ENCODE results near the gene RSL1D1.

RSL1D1 gene

DNA sequence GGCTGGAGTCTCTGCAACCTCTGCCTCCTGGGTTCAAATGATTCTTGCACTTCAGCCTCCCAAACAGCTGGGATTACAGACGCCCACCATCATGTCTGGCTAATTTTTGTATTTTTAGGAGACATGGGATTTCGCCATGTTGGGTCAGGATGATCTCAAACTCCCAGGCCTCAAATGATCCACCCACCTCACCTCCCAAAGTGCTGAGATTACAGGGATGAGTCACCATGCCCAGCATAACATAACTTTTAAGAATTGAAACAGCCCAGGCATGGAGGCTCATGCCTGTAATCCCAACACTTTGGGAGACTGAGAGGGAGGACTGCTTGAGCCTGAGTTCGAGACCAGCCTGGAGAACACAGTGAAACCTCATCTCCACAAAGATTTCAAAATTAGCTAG lies 2.5 kb downstream of the RSL1D1 start:
- TF ChIP-seq SPI1 (IDR thresholded peaks at IDR 0.05; ENCODE audit: borderline replicate concordance, low read depth) (no peak), CTCF (IDR thresholded peaks at IDR 0.05; ENCODE audit: insufficient read depth, low read length) (no peak), GABPA (IDR thresholded peaks at IDR 0.05; ENCODE audit: low read depth) (no peak)
- Histone ChIP-seq H3K4me3 (replicated peaks; ENCODE audit: insufficient read depth, low read length) (no peak overlapping the region), H3K27me3 (ENCODE audit: insufficient read depth, poor library complexity, severe bottlenecking) (no peaks in the 10 kb centered on the region), H3K27ac (replicated peaks) (no peak overlapping the region)
- no peak for DNase-seq (ENCODE audit: low read depth in 1 of 2, low spot score in 1 of 2)

DNA sequence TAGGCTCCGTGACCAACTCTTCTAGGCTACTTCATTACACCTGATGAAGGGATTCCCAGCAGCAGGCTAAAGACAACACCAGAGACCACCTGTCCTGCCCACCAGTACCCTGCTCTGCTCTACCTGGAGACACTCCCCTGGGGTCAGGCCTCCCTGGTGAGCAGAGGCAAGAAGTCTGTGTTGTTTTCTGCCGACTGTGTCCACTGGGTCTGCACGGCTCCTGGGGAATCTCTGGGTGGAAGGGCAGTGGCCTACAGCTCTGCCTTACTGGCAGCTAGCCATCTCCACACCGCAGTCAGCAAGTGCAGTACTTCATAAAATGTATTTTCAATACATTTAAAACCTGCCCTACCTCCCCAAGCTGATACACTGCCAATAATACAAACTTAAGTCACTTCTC lies 6.8 kb downstream of the RSL1D1 start:
- Histone ChIP-seq H3K4me3 (replicated peaks; ENCODE audit: insufficient read depth, low read length) (no peak overlapping the region), H3K27me3 (ENCODE audit: insufficient read depth, poor library complexity, severe bottlenecking) (no peaks in the 10 kb centered on the region), H3K27ac (replicated peaks) (no peak overlapping the region)
- no peak for DNase-seq (ENCODE audit: low read depth in 1 of 2, low spot score in 1 of 2)
- TF ChIP-seq CTCF (IDR thresholded peaks at IDR 0.05; ENCODE audit: insufficient read depth, low read length): no peak
- no peak for TF ChIP-seq GABPA (IDR thresholded peaks at IDR 0.05; ENCODE audit: low read depth)
- TF ChIP-seq, protein P1, sequence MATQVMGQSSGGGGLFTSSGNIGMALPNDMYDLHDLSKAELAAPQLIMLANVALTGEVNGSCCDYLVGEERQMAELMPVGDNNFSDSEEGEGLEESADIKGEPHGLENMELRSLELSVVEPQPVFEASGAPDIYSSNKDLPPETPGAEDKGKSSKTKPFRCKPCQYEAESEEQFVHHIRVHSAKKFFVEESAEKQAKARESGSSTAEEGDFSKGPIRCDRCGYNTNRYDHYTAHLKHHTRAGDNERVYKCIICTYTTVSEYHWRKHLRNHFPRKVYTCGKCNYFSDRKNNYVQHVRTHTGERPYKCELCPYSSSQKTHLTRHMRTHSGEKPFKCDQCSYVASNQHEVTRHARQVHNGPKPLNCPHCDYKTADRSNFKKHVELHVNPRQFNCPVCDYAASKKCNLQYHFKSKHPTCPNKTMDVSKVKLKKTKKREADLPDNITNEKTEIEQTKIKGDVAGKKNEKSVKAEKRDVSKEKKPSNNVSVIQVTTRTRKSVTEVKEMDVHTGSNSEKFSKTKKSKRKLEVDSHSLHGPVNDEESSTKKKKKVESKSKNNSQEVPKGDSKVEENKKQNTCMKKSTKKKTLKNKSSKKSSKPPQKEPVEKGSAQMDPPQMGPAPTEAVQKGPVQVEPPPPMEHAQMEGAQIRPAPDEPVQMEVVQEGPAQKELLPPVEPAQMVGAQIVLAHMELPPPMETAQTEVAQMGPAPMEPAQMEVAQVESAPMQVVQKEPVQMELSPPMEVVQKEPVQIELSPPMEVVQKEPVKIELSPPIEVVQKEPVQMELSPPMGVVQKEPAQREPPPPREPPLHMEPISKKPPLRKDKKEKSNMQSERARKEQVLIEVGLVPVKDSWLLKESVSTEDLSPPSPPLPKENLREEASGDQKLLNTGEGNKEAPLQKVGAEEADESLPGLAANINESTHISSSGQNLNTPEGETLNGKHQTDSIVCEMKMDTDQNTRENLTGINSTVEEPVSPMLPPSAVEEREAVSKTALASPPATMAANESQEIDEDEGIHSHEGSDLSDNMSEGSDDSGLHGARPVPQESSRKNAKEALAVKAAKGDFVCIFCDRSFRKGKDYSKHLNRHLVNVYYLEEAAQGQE (IDR thresholded peaks at IDR 0.05; ENCODE audit: insufficient replicate concordance, low read depth): no peak
- no peak; the same call in 1 of the 2 replicates for TF ChIP-seq POLR2AphosphoS5 (IDR thresholded peaks at IDR 0.05; ENCODE audit: low read depth)
- no peak for TF ChIP-seq SPI1 (IDR thresholded peaks at IDR 0.05; ENCODE audit: borderline replicate concordance, low read depth)

GRCh38 chr16:11843861-11844260 lies 7.5 kb downstream of the RSL1D1 start:
- H3K4me3 ChIP-seq (replicated peaks; ENCODE audit: insufficient read depth, low read length): no peak overlapping the region
- no peak overlapping the region for H3K27ac ChIP-seq (replicated peaks)
- TF ChIP-seq GABPA (IDR thresholded peaks at IDR 0.05; ENCODE audit: low read depth) (no peak), POLR2AphosphoS5 (IDR thresholded peaks at IDR 0.05; ENCODE audit: low read depth) (no peak), SPI1 (IDR thresholded peaks at IDR 0.05; ENCODE audit: borderline replicate concordance, low read depth) (no peak), CTCF (IDR thresholded peaks at IDR 0.05; ENCODE audit: insufficient read depth, low read length) (no peak)
- TF ChIP-seq, protein P1 (IDR thresholded peaks at IDR 0.05; ENCODE audit: insufficient replicate concordance, low read depth): no peak
- no peaks in the 10 kb centered on the region for H3K27me3 ChIP-seq (ENCODE audit: insufficient read depth, poor library complexity, severe bottlenecking)
- no peak for DNase-seq (ENCODE audit: low read depth in 1 of 2, low spot score in 1 of 2)

- DNase-seq (ENCODE audit: low read depth in 1 of 2, low spot score in 1 of 2): no peak
- H3K27ac ChIP-seq (replicated peaks): no peak overlapping the region
- H3K27me3 ChIP-seq (ENCODE audit: insufficient read depth, poor library complexity, severe bottlenecking): no peaks in the 10 kb centered on the region
- no peak overlapping the region for H3K4me3 ChIP-seq (replicated peaks; ENCODE audit: insufficient read depth, low read length)
- TF ChIP-seq CTCF (IDR thresholded peaks at IDR 0.05; ENCODE audit: insufficient read depth, low read length) (no peak), POLR2AphosphoS5 (IDR thresholded peaks at IDR 0.05; ENCODE audit: low read depth) (no peak), GABPA (IDR thresholded peaks at IDR 0.05; ENCODE audit: low read depth) (no peak), SPI1 (IDR thresholded peaks at IDR 0.05; ENCODE audit: borderline replicate concordance, low read depth) (no peak)
- TF ChIP-seq, protein P1 (IDR thresholded peaks at IDR 0.05; ENCODE audit: insufficient replicate concordance, low read depth): no peak
Measured at GRCh38 chr16:11843206-11843605, 8.1 kb downstream of the RSL1D1 start.
